GM19397 (cell line): Measurements from ENCODE around the gene MED29.

Experiments
- ATAC-seq: cut with Tn5 transposase; IDR thresholded peaks from one replicate; pipeline ENCODE4 v1.9.1; 2021; ENCODE audit warnings: mild to moderate bottlenecking, moderate library complexity; ENCODE audit not compliant: unreplicated experiment

Gene MED29

DNA sequence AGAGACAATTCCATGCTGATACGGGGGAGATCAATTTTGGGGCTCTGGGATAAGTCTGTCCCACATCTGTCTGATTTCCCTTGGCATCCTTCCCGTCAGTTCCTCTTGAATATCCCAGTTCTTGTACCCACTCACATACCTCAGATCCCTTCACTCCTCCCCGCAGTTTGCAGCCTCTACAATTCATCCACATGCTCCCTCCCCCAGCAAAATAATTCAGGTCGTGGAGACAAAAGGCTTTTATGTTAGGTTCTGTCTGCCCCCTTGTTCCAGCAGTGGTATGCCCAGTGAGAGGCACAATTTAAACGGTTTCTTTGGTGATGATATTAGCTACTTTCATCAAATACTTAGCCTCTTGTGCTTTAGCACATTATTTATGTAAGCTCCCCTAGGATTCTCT, 35.0 kb downstream of the MED29 start:
- ATAC-seq: no peak

- no peak for ATAC-seq
Measured at GRCh38 chr19:39427707-39428106, 36.5 kb downstream of the MED29 start.

DNA sequence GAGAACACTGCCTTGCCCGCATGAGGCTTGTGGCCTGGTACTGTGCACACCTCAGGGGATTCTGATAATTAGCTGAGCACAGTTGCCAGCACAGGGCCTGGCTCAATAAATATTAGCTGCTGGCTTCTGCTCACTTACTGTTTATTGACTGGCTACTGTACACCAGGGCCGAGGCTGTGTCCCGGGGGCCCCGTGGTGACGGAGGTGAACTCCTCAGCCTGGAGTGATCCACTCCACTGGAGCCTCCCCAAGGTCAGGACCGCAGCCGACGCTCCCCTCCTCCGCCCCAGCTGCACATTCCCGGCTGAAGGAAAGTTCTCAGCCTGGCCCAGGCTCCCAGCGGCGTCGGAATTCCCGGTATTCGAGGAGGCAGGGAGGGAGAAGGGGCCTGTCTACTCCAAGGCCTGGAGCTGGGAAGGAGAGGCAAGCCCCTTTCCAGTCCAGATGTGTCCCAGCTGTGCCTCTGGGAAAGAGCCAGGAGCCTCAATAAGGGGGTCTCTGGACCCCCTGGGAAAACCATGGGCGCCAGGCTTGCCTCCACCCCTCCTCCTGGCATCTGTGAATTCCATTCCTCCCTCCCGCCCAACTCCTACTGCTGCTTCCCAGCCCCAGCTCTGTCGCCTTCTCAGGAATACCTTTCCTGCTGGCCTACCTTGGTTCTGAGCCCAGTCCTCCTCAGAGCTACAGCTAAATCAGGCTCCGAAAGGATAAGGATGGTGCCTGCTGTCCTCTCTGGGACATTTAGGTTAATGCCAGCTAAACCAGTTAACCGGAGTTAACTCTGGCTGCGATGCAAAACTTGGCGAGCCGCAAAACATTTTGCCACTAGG, 37.3 kb downstream of the MED29 start:
- ATAC-seq: no peak

DNA sequence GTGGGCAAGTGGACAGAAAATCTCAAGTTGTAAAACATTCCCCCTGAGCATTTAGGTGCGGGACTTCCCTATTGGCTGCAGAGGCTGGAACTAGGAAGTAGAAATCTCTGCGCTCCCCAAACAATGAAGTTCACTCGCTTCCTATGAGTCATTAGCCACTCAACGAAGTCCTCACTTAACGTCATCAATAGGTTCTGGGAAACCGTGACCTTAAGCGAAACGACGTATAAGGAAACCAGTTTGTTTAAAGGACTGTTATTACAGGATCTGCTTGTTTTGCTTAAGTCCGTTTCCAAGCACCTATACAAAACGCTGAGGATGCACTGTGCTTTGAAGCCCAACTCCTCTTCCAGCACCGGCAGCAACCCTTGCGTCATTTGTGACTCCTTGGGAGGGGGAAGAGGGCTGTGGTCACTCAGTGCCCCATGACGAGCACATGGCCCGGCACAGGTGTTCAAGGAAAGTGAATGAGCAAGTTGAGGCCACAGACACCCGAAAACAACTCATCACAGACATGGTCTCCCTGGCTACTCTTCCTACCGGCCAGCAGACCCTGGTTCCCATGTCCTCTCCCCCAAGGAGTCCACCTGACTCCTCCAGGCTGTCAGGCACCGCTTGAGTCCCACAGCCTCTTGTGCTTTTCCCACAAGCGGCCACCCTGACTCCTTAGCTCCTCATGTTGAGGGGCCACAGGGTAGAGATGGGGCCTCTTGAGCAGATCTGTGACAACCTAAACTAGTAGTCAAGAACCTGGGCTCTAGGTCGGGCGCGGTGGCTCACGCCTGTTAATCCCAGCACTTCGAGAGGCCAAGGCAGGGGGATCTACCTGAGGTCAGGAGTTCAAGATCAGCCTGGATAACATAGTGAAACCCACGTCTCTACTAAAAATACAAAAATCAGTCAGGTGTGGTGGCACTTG, 39.8 kb downstream of the MED29 start:
- ATAC-seq: no peak

GRCh38 chr19:39432677-39433025, 41.5 kb downstream of the MED29 start:
- ATAC-seq: no peak

DNA sequence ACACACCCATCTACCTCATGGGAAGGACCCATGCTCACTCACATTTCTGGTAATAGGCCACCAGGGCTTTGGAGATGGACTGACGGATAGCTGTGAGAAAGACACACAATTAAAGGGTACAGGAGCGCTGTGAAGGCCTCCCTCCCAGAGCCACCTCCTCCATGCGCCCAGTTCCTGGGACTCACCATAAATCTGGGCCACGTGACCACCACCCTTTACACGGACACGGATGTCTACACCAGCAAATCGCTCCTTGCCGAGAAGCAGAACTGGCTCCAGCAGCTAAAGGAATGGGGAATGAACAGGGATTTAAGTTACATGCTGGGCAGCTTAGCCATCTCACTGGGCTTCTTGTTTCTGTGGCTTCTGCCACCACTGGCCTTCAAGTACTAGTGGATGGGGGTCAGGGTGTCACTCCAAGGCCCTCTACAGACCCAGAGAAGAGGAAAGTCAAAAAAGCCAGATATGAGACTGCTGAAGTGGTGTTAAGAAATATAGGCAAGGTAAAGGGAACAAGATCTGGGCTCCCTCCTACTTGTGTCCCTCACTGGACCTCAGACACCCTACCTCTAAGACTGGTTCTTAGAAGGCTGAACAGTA, 42.4 kb downstream of the MED29 start:
- no peak for ATAC-seq

- no peak for ATAC-seq
Measured at GRCh38 chr19:39434123-39435076, 43.2 kb downstream of the MED29 start.

GRCh38 chr19:39435499-39436349, 44.5 kb downstream of the MED29 start, which contains the start of gene RPS16:
TSS of gene RPS16 (minus strand) at chr19:39435949. CDS start at chr19:39435895, 54 bp downstream.
- ATAC-seq: peak; percentile 84

- ATAC-seq: no peak
Measured at GRCh38 chr19:39436350-39436716, 45.2 kb downstream of the MED29 start.

- no peak for ATAC-seq
Measured at GRCh38 chr19:39438270-39438934, 47.2 kb downstream of the MED29 start.

DNA sequence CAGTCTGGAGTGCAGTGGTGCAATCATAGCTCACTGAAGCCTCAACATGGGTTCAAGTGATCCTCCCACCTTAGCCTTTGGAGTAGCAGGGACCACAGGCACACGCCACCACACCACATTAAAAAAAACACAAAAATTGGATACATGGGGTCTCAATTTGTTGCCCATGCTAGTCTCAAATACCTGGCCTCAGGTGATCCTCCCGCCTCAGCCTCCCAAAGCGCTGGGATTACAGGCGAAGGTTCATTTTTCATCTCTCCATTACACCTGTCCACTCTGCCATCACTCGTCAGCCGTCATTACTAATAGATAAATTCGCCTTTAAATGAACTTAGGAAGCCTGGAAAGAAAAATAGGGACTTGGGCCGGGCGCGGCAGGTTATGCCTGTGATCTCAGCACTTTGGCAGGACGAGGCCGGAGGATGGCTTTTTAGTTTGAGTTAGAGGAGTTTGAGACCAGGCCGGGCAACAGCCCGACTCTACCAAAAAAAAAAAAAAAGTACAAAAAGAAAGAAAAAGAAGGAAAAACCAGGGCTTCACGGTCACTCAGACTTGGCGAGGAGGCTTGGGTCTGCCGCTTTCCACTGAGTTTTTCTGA, 53.5 kb downstream of the MED29 start:
- ATAC-seq: no peak

- peak; percentile 88 for ATAC-seq
Measured at GRCh38 chr19:39445196-39446111, 54.3 kb downstream of the MED29 start, which contains the start of gene SUPT5H. TSS of gene SUPT5H (plus strand) at chr19:39445582. CDS start at chr19:39445891, 309 bp downstream.

GRCh38 chr19:39446365-39447084, 55.3 kb downstream of the MED29 start:
- ATAC-seq: no peak

DNA sequence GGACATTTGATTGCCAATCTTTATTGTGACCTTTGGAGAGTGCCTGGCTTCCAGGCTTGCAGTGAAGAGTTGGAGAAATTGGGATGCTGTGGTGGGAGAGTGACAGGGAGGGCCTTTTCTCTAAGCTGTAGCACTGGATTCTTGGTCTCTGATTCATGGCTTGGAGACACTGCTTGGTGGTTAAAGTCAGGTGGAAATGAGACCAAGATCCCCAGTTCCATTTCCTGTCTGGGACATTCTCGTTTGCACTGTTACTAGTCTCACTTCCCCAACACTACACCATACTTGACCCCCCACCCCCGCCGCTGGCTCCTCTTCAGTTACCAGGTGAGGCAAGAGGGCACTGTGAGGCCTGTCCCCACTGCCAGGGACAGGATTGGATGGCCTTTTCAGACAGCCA, 57.1 kb downstream of the MED29 start:
- no peak for ATAC-seq

DNA sequence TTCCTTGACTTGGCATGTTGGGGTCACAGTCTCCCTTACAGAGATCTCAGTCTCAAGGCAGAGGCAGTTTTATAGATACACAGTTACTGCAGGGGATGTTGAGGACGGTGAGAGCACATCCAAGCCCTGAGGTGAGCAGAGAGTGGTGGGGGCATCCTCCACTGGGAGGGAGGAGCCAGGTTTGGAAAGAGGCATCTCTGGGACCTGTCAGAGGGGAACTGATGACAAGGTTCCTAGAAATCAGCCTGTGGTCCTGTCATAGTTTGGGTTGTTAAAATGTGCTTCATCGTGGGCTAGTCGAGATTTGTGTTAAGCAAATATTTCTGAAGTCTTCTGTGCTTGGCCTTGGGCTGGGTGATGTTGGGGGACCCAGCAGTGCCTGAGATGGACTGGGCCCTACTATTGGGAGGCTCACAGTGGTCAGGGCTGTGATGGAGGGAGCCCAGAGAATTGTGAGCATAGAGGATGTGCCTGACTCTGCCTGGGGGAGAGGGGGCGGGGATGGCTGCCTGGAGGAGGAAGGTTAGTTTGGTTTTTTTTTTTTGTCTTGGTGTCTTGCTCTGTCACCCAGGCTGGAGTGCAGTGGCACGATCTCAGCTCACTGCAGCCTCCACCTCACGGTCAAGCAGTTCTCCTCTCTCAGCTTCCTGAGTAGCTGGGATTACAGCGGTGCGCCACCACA, 58.1 kb downstream of the MED29 start:
- no peak for ATAC-seq
